Measurements from ENCODE around the gene LINC00632. TPM values are rescaled to one million over a fixed set of nuclear protein-coding genes. Genes with fewer than 3 reads are reported as not detected.
"Not testable (repeated sequence)": the region's sequence is repeated elsewhere in the genome, so short reads cannot be mapped to it uniquely, and the experiment has no call there.

Gene LINC00632
- 1.8 and 3.8 TPM in 2 replicates for total RNA-seq (2014; rRNA removed; shearing (Covaris generic))

GRCh38 chrX:140709421-140709846, at the start of gene LINC00632:
TSS of gene LINC00632 (plus strand) at chrX:140709759.
- DNase-seq = no peak
- no peaks in the 10 kb centered on the region for H3K36me3 ChIP-seq
- H3K4me1 ChIP-seq = no peaks in the 10 kb centered on the region
- H3K9me3 ChIP-seq (replicated peaks) = no peaks in the 10 kb centered on the region
- no peak within 1 kb of the TSS for H3K27ac ChIP-seq
- H3K4me3 ChIP-seq = no peak within 1 kb of the TSS
- H3K27me3 ChIP-seq = no peaks in the 10 kb centered on the region

DNA sequence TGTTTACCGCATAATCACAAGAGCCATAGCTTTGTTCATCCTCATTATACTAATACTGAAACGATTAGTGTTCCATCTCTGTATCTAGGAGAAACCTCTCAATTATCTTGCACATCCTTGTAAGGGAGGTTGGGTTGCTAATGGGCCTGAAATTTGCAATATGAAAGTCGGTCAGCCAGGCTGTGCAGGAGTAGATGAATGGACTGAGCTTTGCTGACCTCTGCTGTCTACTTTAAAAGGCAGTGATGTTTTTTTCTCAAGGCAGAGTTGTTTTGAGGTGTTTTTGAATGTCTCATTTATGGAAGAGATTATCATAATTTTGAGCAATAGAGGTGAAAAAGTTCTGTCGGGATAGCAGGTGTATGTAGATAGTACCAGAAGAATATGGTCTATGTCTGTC, 47.9 kb upstream of the LINC00632 start:
- Histone ChIP-seq H3K27ac (no peak overlapping the region), H3K27me3 (no peaks in the 10 kb centered on the region), H3K4me3 (no peak overlapping the region), H3K36me3 (no peaks in the 10 kb centered on the region), H3K4me1 (no peaks in the 10 kb centered on the region), H3K9me3 (replicated peaks) (no peaks in the 10 kb centered on the region)
- DNase-seq = peak in 1 of 2 experiments; percentile 0

GRCh38 chrX:140664939-140665338, 44.6 kb upstream of the LINC00632 start:
- Histone ChIP-seq H3K27me3 (no peaks in the 10 kb centered on the region), H3K9me3 (replicated peaks) (no peaks in the 10 kb centered on the region), H3K4me1 (no peaks in the 10 kb centered on the region), H3K4me3 (no peak overlapping the region), H3K27ac (no peak overlapping the region), H3K36me3 (no peaks in the 10 kb centered on the region)
- DNase-seq = peak in 1 of 2 experiments; percentile 17

DNA sequence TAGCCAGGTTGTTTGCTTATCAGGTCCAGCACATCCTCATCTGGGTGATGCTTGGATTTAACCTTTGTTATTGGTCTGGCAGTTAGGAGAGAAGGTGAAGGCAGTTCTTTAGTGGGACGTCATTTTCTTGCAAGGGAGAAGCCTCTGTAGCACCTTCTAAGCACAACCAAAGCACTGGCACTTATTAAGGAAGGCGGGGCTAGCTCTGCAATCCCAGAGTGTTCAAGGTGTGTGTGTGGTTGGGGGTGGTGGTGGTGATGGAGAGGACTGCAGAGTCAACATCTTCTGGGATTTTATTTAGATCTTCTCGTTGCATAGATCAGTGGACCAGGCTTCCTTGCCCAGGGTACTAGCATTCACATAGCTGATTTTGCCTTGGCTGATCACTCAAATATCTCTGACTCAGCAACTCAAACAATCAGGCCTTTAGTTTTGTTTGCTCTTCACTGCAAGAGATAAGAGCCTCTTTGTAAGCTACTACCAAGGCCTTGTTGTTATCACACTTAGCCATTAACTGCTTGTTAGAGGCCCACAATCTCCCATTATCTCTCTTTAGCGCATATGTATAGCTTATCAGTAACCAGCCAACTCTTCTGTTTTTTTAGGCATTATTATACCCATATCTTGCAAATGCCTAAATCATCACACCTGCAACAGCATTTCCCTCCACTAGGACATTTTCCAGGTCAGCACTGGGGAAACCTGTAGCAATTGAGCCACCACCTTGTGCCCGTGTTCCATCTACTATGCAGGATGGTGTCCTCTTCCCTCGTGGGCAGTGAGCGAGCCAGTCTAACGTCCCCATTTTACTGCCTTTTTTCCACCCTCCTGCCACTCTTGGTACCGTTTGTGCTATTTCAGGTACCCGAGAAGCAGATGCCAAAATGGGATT, 36.5 kb upstream of the LINC00632 start:
- H3K27ac ChIP-seq = no peak overlapping the region
- no peak for DNase-seq
- H3K9me3 ChIP-seq (replicated peaks) = no peaks in the 10 kb centered on the region
- H3K36me3 ChIP-seq = no peaks in the 10 kb centered on the region
- H3K4me3 ChIP-seq = no peak overlapping the region
- no peaks in the 10 kb centered on the region for H3K4me1 ChIP-seq
- H3K27me3 ChIP-seq = no peaks in the 10 kb centered on the region

GRCh38 chrX:140687706-140688105, 21.9 kb upstream of the LINC00632 start:
- Histone ChIP-seq H3K9me3 (replicated peaks) (no peaks in the 10 kb centered on the region), H3K4me1 (no peaks in the 10 kb centered on the region), H3K36me3 (no peaks in the 10 kb centered on the region), H3K27me3 (no peaks in the 10 kb centered on the region), H3K27ac (no peak overlapping the region), H3K4me3 (no peak overlapping the region)
- no peak for DNase-seq

- not testable (repeated sequence) for H3K4me1 ChIP-seq; H3K27me3 ChIP-seq; H3K36me3 ChIP-seq; H3K27ac ChIP-seq; DNase-seq; H3K9me3 ChIP-seq (replicated peaks); H3K4me3 ChIP-seq
Measured at GRCh38 chrX:140691596-140691995, 18.0 kb upstream of the LINC00632 start.

DNA sequence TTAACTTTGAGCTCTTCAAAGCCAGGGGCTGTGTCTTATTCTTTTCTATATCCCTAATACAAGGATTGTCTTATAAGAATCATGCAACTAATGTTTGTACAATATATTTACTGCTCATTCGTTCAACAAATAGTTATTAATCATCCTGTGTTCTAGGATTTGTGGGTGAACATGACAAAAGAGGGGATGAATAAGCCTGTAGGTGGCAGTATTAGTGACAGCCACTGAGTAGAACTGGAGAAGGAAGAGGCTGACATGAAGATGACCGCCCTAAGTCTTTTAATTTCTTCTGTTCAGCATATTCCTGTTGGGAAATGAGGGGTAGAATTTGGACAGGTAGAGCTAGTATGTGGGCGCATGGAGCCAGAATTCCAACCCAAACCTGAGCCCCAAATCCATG, 11.9 kb upstream of the LINC00632 start:
- no peak for DNase-seq
- Histone ChIP-seq H3K9me3 (replicated peaks) (no peaks in the 10 kb centered on the region), H3K27ac (no peak overlapping the region), H3K27me3 (no peaks in the 10 kb centered on the region), H3K4me1 (no peaks in the 10 kb centered on the region), H3K4me3 (no peak overlapping the region), H3K36me3 (no peaks in the 10 kb centered on the region)

DNA sequence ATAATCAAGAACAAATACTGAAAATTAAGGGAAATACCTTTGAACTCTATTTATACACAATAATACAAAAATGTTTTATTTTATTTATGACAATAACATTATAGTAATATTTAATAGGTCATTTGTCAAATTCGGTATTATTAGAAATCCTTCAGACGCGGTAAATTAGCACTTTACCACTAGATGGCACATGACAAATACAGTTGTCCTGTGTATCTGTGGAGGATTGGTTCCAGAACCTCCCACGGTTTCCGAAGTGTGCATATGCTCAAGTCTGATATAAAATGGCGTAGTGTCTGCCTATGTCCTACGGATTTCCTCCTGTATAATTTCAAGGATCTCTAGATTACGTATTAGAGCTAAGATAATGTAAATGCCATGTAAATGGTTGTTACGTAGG, 8.1 kb upstream of the LINC00632 start:
- Histone ChIP-seq H3K36me3 (no peaks in the 10 kb centered on the region), H3K27me3 (no peaks in the 10 kb centered on the region), H3K4me1 (no peaks in the 10 kb centered on the region), H3K9me3 (replicated peaks) (no peaks in the 10 kb centered on the region), H3K27ac (no peak overlapping the region), H3K4me3 (no peak overlapping the region)
- DNase-seq = peak in 1 of 2 experiments; percentile 21

DNA sequence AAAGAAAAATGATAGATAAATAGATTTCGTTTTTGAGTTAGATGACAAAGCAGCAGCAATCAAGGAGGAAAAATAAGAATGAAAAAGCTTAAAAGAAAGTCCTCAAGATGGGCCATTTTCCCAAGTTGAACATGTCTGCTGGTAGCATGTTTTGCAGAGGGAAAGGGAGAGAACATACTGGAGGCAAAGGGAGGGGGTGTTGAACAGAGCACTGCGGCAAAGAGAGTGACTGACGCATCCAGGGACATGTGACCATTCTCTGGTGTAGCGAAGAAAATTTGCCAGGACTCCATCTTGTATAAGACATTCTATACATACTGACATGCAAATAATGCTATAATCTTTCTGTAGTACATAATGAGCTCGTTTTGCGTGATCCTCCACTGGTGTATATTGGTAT, 1.2 kb downstream of the LINC00632 start:
- Histone ChIP-seq H3K9me3 (replicated peaks) (no peaks in the 10 kb centered on the region), H3K27me3 (no peaks in the 10 kb centered on the region), H3K4me1 (no peaks in the 10 kb centered on the region), H3K36me3 (no peaks in the 10 kb centered on the region), H3K27ac (no peak overlapping the region), H3K4me3 (no peak overlapping the region)
- DNase-seq = no peak

DNA sequence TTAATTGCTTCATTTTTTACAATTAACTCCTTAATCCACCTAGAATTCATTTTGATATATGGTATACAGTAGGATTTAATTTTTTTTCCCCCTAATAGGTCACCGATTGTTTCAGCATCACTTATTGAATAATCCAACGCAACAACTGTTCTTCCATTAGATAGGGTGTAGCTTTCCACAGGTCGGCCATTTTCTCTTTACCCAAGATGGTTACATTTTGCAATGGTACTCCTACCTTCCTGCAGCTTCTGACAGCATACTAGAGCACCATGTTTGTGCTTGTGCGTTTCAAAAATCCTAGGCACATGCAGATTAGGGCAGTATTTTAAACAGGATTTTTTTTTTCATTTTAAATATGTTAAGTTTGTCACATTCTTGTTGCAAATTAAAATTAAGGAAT, 2.3 kb downstream of the LINC00632 start:
- Histone ChIP-seq H3K9me3 (replicated peaks) (no peaks in the 10 kb centered on the region), H3K27me3 (no peaks in the 10 kb centered on the region), H3K4me3 (no peak overlapping the region), H3K36me3 (no peaks in the 10 kb centered on the region), H3K27ac (no peak overlapping the region), H3K4me1 (no peaks in the 10 kb centered on the region)
- DNase-seq = no peak

DNA sequence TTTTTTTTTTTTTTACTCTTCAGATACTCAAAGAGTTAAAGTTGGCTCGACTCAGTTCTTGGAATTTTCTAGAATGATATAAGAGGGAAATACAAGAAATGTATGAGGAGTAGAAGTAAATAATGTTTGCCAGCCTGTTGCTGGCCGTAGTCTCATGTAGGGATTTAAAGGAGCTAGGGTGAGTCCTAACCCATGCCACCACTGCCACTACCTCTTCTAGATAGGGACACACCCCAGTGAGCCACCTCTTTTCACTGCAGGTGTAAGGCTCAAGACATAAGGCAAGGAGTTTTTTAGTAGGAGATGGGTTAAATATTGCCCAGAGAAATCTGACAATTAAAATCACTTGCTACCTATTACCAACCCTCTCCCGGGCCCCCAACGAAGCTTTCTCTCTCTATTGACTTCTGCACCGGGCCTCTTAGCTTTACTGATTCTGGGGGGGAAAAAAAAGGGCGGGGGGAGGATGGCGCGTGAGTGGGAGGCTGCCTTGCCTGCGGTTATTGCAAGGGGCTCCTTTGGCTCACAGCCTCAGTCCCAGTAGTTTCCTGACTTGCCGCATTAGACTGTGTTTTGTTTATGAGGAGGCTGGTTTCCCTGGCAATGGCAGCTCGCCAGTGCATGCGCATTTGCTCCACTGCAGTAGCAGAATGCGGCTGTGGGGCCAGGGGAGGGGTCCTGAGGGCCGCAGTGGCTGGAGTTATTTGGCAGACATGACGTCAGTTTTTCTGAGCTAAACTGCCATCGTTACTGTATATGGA, 3.0 kb downstream of the LINC00632 start:
- no peaks in the 10 kb centered on the region for H3K9me3 ChIP-seq (replicated peaks)
- H3K4me3 ChIP-seq = peak overlapping the region; percentile 45
- H3K36me3 ChIP-seq = no peaks in the 10 kb centered on the region
- no peaks in the 10 kb centered on the region for H3K4me1 ChIP-seq
- no peak overlapping the region for H3K27ac ChIP-seq
- DNase-seq = peak; percentile 72 to 73
- no peaks in the 10 kb centered on the region for H3K27me3 ChIP-seq

DNA sequence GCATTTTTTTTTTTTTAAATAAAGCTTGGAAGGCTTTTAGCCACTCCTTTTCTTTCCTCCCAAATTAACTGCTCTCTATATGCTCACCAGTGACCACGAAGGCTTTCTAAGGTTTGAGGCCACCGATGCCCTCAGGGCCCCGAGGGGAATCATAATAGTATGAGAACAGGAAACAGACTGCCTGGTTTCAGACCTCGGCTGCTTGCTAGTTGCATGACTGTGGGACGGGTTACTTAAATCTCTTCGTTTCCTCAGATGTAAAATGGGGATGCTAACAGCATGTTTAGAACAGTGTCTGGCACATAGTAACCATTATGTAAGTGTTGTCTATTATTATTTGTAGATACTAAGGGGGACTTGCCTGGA, 3.6 kb downstream of the LINC00632 start:
- peak overlapping the region; percentile 45 for H3K4me3 ChIP-seq
- H3K9me3 ChIP-seq (replicated peaks) = no peaks in the 10 kb centered on the region
- H3K4me1 ChIP-seq = no peaks in the 10 kb centered on the region
- H3K36me3 ChIP-seq = no peaks in the 10 kb centered on the region
- H3K27ac ChIP-seq = no peak overlapping the region
- no peak for DNase-seq
- no peaks in the 10 kb centered on the region for H3K27me3 ChIP-seq

DNA sequence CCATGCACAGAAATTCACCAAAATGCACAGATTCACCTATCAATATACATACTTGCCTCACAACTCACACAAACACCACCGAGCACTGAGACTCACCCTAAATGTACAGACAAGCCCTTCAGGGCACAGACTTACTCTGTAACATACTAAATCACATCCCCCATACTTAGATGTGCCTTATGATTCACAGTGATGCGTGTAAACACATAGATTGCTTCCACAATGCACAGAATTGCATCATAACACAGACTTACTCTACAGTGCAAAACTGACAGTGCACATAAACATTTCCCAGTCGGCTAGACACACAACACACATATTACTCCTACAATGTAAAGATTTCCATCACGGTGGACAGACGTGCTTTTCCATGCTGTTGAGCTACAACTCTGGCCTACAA, 6.2 kb downstream of the LINC00632 start:
- no peaks in the 10 kb centered on the region for H3K4me1 ChIP-seq
- DNase-seq = no peak
- H3K4me3 ChIP-seq = no peak overlapping the region
- H3K27me3 ChIP-seq = no peaks in the 10 kb centered on the region
- no peak overlapping the region for H3K27ac ChIP-seq
- no peaks in the 10 kb centered on the region for H3K9me3 ChIP-seq (replicated peaks)
- H3K36me3 ChIP-seq = no peaks in the 10 kb centered on the region

DNA sequence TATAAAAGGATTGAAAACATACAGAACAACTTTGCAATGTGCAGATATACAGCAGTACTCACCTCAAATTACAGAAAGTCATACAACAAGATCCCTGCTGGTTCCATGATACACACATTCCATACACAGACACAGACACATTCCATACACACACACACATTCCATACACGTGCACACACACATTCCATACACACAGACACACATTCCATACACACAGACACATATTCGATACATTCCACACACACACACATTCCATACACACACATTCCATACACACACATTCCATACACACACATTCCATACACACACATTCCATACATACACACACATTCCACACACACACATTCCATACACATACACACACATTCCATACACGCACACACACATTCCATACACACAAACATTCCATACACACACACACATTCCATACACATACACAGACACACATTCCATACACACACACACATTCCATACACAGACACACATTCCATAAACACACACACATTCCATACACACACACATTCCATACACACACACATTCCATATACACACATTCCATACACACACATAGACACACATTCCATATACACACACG, 13.7 kb downstream of the LINC00632 start:
- no peak overlapping the region for H3K27ac ChIP-seq
- H3K9me3 ChIP-seq (replicated peaks) = no peaks in the 10 kb centered on the region
- H3K4me1 ChIP-seq = no peaks in the 10 kb centered on the region
- H3K36me3 ChIP-seq = no peaks in the 10 kb centered on the region
- no peak overlapping the region for H3K4me3 ChIP-seq
- no peak for DNase-seq
- no peaks in the 10 kb centered on the region for H3K27me3 ChIP-seq

GRCh38 chrX:140724309-140724708, 14.8 kb downstream of the LINC00632 start:
- H3K4me3 ChIP-seq = no peak overlapping the region
- H3K9me3 ChIP-seq (replicated peaks) = no peaks in the 10 kb centered on the region
- no peaks in the 10 kb centered on the region for H3K36me3 ChIP-seq
- no peaks in the 10 kb centered on the region for H3K4me1 ChIP-seq
- no peak for DNase-seq
- H3K27me3 ChIP-seq = no peaks in the 10 kb centered on the region
- H3K27ac ChIP-seq = no peak overlapping the region

Data from SJCRH30 (cell line).